SKM-1 treated with dmso at 0.1 percent for 144 hours (cell line): ENCODE results near the gene KIRREL3.

ENCODE experiments used
- DNase-seq: peaks from one replicate; lab custom pipeline; 2025; ENCODE audit not compliant: unreplicated experiment; lab: John Stamatoyannopoulos, UW

KIRREL3 gene

GRCh38 chr11:126477535-126478305 is 522.9 kb downstream of the KIRREL3 start:
- no peak for DNase-seq

GRCh38 chr11:126476977-126477376 is 523.6 kb downstream of the KIRREL3 start:
- DNase-seq = no peak

GRCh38 chr11:126476266-126476924 is 524.2 kb downstream of the KIRREL3 start:
- no peak for DNase-seq

GRCh38 chr11:126475014-126475991 is 525.3 kb downstream of the KIRREL3 start:
- DNase-seq = no peak

- DNase-seq = no peak
Observed at GRCh38 chr11:126474220-126474619, 526.4 kb downstream of the KIRREL3 start.

- no peak for DNase-seq
Observed at GRCh38 chr11:126473269-126473668, 527.3 kb downstream of the KIRREL3 start.

- DNase-seq = no peak
Observed at GRCh38 chr11:126469311-126469710, 531.3 kb downstream of the KIRREL3 start.

GRCh38 chr11:126468102-126468521 is 532.5 kb downstream of the KIRREL3 start:
- peak; percentile 5 for DNase-seq

- no peak for DNase-seq
Observed at GRCh38 chr11:126467471-126467870, 533.1 kb downstream of the KIRREL3 start.

- no peak for DNase-seq
Observed at GRCh38 chr11:126467046-126467370, 533.6 kb downstream of the KIRREL3 start.

- no peak for DNase-seq
Observed at GRCh38 chr11:126466236-126467045, 534.1 kb downstream of the KIRREL3 start.

- DNase-seq = no peak
Observed at GRCh38 chr11:126465573-126466188, 534.9 kb downstream of the KIRREL3 start.

GRCh38 chr11:126464796-126465195 is 535.8 kb downstream of the KIRREL3 start:
- peak; percentile 75 for DNase-seq

GRCh38 chr11:126462422-126462821 is 538.1 kb downstream of the KIRREL3 start:
- DNase-seq = no peak

GRCh38 chr11:126461996-126462395 is 538.6 kb downstream of the KIRREL3 start:
- no peak for DNase-seq

GRCh38 chr11:126461096-126461440 is 539.5 kb downstream of the KIRREL3 start:
- DNase-seq = no peak

GRCh38 chr11:126460417-126461095 is 540.0 kb downstream of the KIRREL3 start:
- no peak for DNase-seq

- DNase-seq = no peak
Observed at GRCh38 chr11:126459691-126460281, 540.8 kb downstream of the KIRREL3 start.

- no peak for DNase-seq
Observed at GRCh38 chr11:126457817-126458216, 542.8 kb downstream of the KIRREL3 start.
